Retinal pigment epithelial cell (primary cell): Measurements from ENCODE around the gene CNNM1.

Experiments used
- DNase-seq: peaks from one replicate; pipeline ENCODE4 v3.0.0-alpha.2; 2010; ENCODE audit warnings: low read depth
- H3K4me3 ChIP-seq: 2 replicates; pipeline ENCODE4 v1.5.1; 2011; ENCODE audit warnings: mild to moderate bottlenecking, low read length, control low read depth, moderate library complexity
- CTCF ChIP-seq: conservative IDR thresholded peaks from 2 replicates; pipeline ENCODE4 v1.5.1; 2011; ENCODE audit warnings: low read depth, low read length, control low read depth, inconsistent platforms

Gene CNNM1

DNA sequence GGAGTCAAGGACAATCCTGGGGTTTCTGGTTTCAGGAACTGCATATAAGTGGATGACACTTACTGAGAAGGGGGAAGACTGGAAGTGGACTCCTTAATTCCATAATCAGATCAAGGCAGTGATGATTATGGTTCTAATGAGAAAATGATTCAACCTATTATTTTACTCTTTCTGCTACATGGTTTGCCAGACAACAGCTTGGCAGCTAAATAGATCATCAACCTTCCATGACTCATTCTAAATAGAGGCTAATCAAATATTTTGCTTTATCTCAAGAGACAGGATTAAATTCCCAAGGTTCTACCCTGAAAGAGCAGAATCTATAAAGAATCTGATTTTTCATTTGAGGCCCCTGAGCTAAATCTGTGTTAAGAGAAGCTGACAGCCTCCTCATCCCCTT is 46.3 kb downstream of the CNNM1 start:
- TF ChIP-seq CTCF: no peak
- DNase-seq: no peak
- no peak overlapping the region for H3K4me3 ChIP-seq

DNA sequence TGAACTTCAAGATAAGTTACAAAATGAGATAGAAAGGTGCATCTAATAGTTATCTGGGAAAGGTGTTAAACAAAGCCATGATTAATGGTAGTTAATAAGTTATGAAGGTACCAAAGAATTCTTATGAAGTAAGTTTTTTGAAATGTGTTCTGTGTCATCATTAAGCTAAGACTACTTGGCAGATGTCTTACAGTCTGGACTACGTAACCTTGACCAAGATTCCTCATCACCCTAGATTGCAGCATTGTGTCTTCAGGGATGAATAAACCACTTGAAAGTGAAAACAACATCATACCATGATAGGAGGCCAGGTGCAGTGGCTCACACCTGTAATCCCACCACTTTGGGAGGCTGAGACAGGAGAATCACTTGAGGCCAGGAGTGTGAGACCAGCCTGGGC is 53.0 kb downstream of the CNNM1 start:
- no peak overlapping the region for H3K4me3 ChIP-seq
- DNase-seq: no peak
- TF ChIP-seq CTCF: no peak

- TF ChIP-seq CTCF: no peak
- H3K4me3 ChIP-seq: no peak overlapping the region
- DNase-seq: no peak
These were observed 57.9 kb downstream of the CNNM1 start for GRCh38 chr10:99387071-99387470.

DNA sequence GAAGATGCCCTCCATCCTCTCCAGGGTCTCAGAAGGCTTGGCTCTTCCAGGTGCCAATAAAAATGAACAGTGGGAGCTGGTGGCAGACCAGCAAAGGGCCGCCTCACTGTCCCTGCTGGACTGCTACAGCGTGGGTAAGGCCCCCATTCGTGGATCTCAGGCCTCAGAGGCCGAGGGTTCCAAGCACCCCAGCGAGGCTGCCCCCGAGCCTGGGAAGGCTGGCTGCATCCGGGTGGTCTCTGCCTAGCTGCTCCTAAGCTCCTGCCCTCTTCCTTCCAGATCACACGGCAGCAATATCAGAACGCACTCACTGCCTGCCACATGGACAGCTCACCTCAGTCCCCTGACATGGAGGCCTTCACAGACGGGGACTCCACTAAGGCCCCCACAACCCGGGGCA is 58.4 kb downstream of the CNNM1 start:
- no peak for DNase-seq
- no peak for TF ChIP-seq CTCF
- no peak overlapping the region for H3K4me3 ChIP-seq

- TF ChIP-seq CTCF: no peak
- H3K4me3 ChIP-seq: no peak overlapping the region
- no peak for DNase-seq
These were observed 60.7 kb downstream of the CNNM1 start for GRCh38 chr10:99389729-99390480.

DNA sequence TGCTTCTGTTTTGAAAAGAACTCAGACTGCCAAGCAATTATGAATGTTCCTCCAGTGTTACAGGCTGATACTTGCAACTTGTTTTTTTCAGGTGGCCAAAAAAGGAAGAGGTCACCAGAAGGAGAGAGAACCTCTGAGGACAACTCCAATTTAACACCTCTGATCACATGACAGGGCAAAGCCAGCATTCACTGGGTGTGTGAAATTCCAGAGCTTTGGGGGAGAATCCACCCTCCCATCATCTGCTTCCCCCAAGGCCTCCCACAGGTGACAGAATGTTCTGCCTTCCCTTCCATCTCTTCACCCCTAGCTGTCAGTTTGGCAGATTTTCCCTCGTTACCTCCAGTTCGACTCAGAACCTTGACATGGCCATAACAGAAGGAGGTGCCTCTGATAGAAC is 62.2 kb downstream of the CNNM1 start:
- H3K4me3 ChIP-seq: no peak overlapping the region
- no peak for TF ChIP-seq CTCF
- DNase-seq: no peak

DNA sequence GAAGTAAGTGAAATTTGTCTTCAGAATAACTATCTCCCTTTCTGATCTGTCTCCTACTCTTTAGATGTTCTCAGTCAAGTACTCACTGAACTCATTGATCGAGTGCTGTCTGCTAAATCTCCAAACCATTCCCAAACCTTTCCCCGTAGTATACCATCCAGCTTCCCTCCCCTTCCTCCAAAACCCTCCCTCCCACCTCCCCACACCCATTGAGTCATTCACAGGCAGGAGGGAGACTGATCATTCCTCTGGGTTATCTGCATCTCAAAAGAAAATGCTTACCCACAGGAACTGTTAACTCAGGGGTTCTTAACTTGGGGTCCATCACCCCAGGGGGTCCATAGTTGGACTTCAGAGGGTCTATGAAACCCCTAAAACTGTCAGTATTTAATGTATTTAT is 63.9 kb downstream of the CNNM1 start:
- TF ChIP-seq CTCF: no peak
- H3K4me3 ChIP-seq: no peak overlapping the region
- no peak for DNase-seq
